SK-N-MC (cell line): ENCODE data around the gene HIC1.
A peak's percentile ranks its signal among the peaks of the same experiment; 100 is the strongest.

Source experiments
- DNase-seq: peaks from one replicate; pipeline ENCODE4 v3.0.0-alpha.2; 2011; ENCODE audit warnings: low read depth, low spot score
- H3K27ac ChIP-seq: fragments of 200-600 bp; sonication (generic); 2 replicates; pipeline ENCODE4 v1.5.1; 2016; ENCODE audit warnings: mixed run types
- H3K36me3 ChIP-seq: fragments of 200-600 bp; sonication (generic); 2 replicates; pipeline ENCODE4 v1.6.1; 2017; ENCODE audit warnings: antibody characterized with exemption, low read length, mixed read lengths; ENCODE audit not compliant: insufficient read depth
- H3K4me3 ChIP-seq: fragments of 200-600 bp; sonication (generic); 2 replicates; pipeline ENCODE4 v1.5.1; 2016
- H3K9ac ChIP-seq: fragments of 200-600 bp; sonication (generic); 2 replicates; pipeline ENCODE4 v1.8.0; 2017; ENCODE audit warnings: mixed run types, mixed read lengths; ENCODE audit not compliant: insufficient read length
- H3K9me3 ChIP-seq: fragments of 200-600 bp; sonication (generic); 2 replicates; pipeline ENCODE4 v1.6.1; 2017; ENCODE audit warnings: low read depth, mild to moderate bottlenecking, antibody characterized with exemption, low read length, moderate library complexity, mixed read lengths
- EZH2 ChIP-seq: fragments of 200-600 bp; sonication (generic); IDR thresholded peaks from one replicate; pipeline ENCODE4 v1.6.1; 2017; ENCODE audit warnings: antibody characterized with exemption
- FOXP2 ChIP-seq: optimal IDR thresholded peaks from 2 replicates; pipeline ENCODE3; 2011; ENCODE audit warnings: mild to moderate bottlenecking, moderate library complexity; ENCODE audit not compliant: insufficient read depth; ENCODE audit errors: extremely low read length, control extremely low read depth
- POLR2AphosphoS5 ChIP-seq: IDR thresholded peaks from 2 replicates; pipeline ENCODE4 v1.6.1; 2012; ENCODE audit warnings: mild to moderate bottlenecking, low read depth, low read length, borderline replicate concordance

Gene HIC1

GRCh38 chr17:2071455-2072281 is 16.8 kb downstream of the HIC1 start:
- no peak overlapping the region for H3K4me3 ChIP-seq
- no peak overlapping the region for H3K9ac ChIP-seq
- no peak overlapping the region for H3K27ac ChIP-seq
- TF ChIP-seq EZH2, result no peak
- TF ChIP-seq FOXP2, result no peak
- no peak for TF ChIP-seq POLR2AphosphoS5
- DNase-seq, result no peak
- no peaks in the 10 kb centered on the region for H3K9me3 ChIP-seq
- no peaks in the 10 kb centered on the region for H3K36me3 ChIP-seq

- H3K9ac ChIP-seq, result no peak overlapping the region
- no peak for DNase-seq
- no peak overlapping the region for H3K4me3 ChIP-seq
- no peak for TF ChIP-seq POLR2AphosphoS5
- TF ChIP-seq FOXP2, result no peak
- TF ChIP-seq EZH2, result no peak
- peaks cover 2% of the 10 kb centered on the region; the same call in 1 of the 2 replicates for H3K36me3 ChIP-seq
- H3K9me3 ChIP-seq, result no peaks in the 10 kb centered on the region
- no peak overlapping the region for H3K27ac ChIP-seq
Measured at GRCh38 chr17:2074919-2075318, 20.0 kb downstream of the HIC1 start.

- Histone ChIP-seq H3K27ac (peak overlapping the region; percentile 76), H3K4me3 (no peak overlapping the region)
Measured at GRCh38 chr17:2075336-2076086, 20.6 kb downstream of the HIC1 start.

GRCh38 chr17:2076087-2076984 is 21.4 kb downstream of the HIC1 start:
- TF ChIP-seq EZH2 (no peak), POLR2AphosphoS5 (no peak; the same call in 1 of the 2 replicates)
- H3K9me3 ChIP-seq, result no peaks in the 10 kb centered on the region
- peak overlapping the region; percentile 76 for H3K27ac ChIP-seq
- peaks cover 5% of the 10 kb centered on the region; the same call in 1 of the 2 replicates for H3K36me3 ChIP-seq
- peak overlapping the region; percentile 5 for H3K4me3 ChIP-seq
- DNase-seq, result no peak
- H3K9ac ChIP-seq, result no peak overlapping the region

More at GRCh38 chr17:2075336-2076086, 20.6 kb downstream of the HIC1 start:
- Histone ChIP-seq H3K36me3 (peaks cover 2% of the 10 kb centered on the region; the same call in 1 of the 2 replicates), H3K9me3 (no peaks in the 10 kb centered on the region), H3K9ac (no peak overlapping the region)
- TF ChIP-seq EZH2, result no peak
- no peak for TF ChIP-seq FOXP2
- no peak for TF ChIP-seq POLR2AphosphoS5
- DNase-seq, result no peak

GRCh38 chr17:2077040-2077439 is 22.1 kb downstream of the HIC1 start:
- H3K9me3 ChIP-seq, result no peaks in the 10 kb centered on the region
- peak overlapping the region; percentile 5; the same call in 1 of the 2 replicates for H3K4me3 ChIP-seq
- peaks cover 5% of the 10 kb centered on the region; the same call in 1 of the 2 replicates for H3K36me3 ChIP-seq
- H3K27ac ChIP-seq, result peak overlapping the region; percentile 76
- TF ChIP-seq EZH2 (no peak), FOXP2 (no peak), POLR2AphosphoS5 (no peak)
- DNase-seq, result no peak
- H3K9ac ChIP-seq, result peak overlapping the region; percentile 15

GRCh38 chr17:2081564-2081963 is 26.7 kb downstream of the HIC1 start:
- Histone ChIP-seq H3K9me3 (no peaks in the 10 kb centered on the region), H3K9ac (no peak overlapping the region), H3K36me3 (peaks cover 5% of the 10 kb centered on the region; the same call in 1 of the 2 replicates), H3K27ac (no peak overlapping the region), H3K4me3 (no peak overlapping the region)
- no peak for TF ChIP-seq EZH2
- no peak for TF ChIP-seq POLR2AphosphoS5
- no peak for TF ChIP-seq FOXP2
- no peak for DNase-seq

- TF ChIP-seq POLR2AphosphoS5 (no peak), FOXP2 (no peak), EZH2 (no peak)
- Histone ChIP-seq H3K9ac (no peak overlapping the region), H3K27ac (no peak overlapping the region), H3K36me3 (peaks cover 5% of the 10 kb centered on the region; the same call in 1 of the 2 replicates), H3K4me3 (no peak overlapping the region), H3K9me3 (no peaks in the 10 kb centered on the region)
- no peak for DNase-seq
Measured at GRCh38 chr17:2082003-2082781, 27.3 kb downstream of the HIC1 start.
